Large intestine (tissue), 3 donors: ENCODE measurements around the gene PLEKHO1. TPM values are rescaled to one million over a fixed set of nuclear protein-coding genes. Genes with fewer than 3 reads are reported as not detected.
"Not testable (repeated sequence)": the region's sequence is repeated elsewhere in the genome, so short reads cannot be mapped to it uniquely, and the experiment has no call there.

Experiments
- DNase-seq, 2 donors: peaks; one replicate each; pipeline versions ENCODE4 v3.0.0 to v3.0.0-alpha.2; 2013
- H3K27ac ChIP-seq: one replicate; pipeline ENCODE4 v1.5.1; 2013; ENCODE audit warnings: low read length
- H3K27me3 ChIP-seq: 2 replicates; pipeline ENCODE4 v1.6.1; 2013; ENCODE audit warnings: low read length; ENCODE audit not compliant: control insufficient read depth, insufficient read depth
- H3K36me3 ChIP-seq: 2 replicates; pipeline ENCODE4 v1.6.1; 2013; ENCODE audit warnings: low read length; ENCODE audit not compliant: control insufficient read depth, insufficient read depth
- H3K4me1 ChIP-seq: one replicate; pipeline ENCODE4 v1.6.1; 2013; ENCODE audit warnings: low read length; ENCODE audit not compliant: control insufficient read depth, insufficient read depth
- H3K4me3 ChIP-seq: one replicate; pipeline ENCODE4 v1.5.1; 2013; ENCODE audit warnings: low read length
- H3K9me3 ChIP-seq: one replicate; pipeline ENCODE4 v1.6.1; 2013; ENCODE audit warnings: mild to moderate bottlenecking, low read depth, low read length, moderate library complexity; ENCODE audit not compliant: control insufficient read depth
- WGBS: methylation state at CpG from one replicate; pipeline ENCODE4 v1.1.5; 2013; ENCODE audit warnings: low lambda C conversion rate; ENCODE audit not compliant: insufficient coverage; 5-methylcytosine and 5-hydroxymethylcytosine counted together
- polyA plus RNA-seq: library from polyadenylated mRNA; unstranded; fragments of 120-200 nt; gene quantifications from one replicate; pipeline ENCODE4 v1.2.1, GENCODE V29; 2013

Gene PLEKHO1
- polyA plus RNA-seq, 1 donor: 30.5 TPM

DNA sequence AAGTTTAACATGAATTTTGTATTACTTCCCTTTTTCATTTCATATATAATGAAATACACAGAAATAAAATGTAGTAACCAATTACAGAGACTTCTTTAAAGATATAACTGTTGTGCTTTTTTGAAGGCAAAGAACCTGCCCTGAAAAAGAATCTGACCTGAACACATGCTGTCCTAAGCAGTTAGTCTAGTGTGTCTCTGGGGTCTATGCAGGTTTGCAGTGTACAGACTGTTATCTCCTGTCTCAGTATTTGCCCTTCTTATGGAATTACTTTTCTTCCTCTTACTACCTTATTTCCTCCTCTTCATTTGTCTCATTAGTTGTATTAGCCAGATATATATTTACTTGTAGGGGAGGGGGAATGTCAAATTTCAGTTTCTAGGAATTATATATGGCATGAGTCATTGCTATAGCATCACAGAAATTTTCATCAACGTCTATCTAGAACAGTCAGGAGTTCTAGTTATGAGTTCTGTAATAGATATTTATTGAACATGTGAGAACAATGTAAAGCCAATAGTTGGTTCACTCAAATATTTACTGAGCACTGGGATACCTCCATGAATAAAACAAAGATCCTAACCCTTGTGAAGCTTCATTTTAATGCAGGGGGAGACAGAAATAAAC is 28.4 kb upstream of the PLEKHO1 start:
- no CpG with 5 or more reads among the region's 1 CpG for WGBS
- Histone ChIP-seq H3K27ac (no peak overlapping the region), H3K36me3 (peaks cover 4% of the 10 kb centered on the region), H3K4me1 (no peaks in the 10 kb centered on the region), H3K27me3 (no peaks in the 10 kb centered on the region), H3K9me3 (no peaks in the 10 kb centered on the region), H3K4me3 (no peak overlapping the region)
- DNase-seq: no peak

GRCh38 chr1:150126811-150127210 is 22.9 kb upstream of the PLEKHO1 start:
- Histone ChIP-seq H3K27ac (no peak overlapping the region), H3K27me3 (no peaks in the 10 kb centered on the region), H3K9me3 (no peaks in the 10 kb centered on the region), H3K4me3 (no peak overlapping the region), H3K36me3 (peaks cover 7% of the 10 kb centered on the region), H3K4me1 (no peaks in the 10 kb centered on the region)
- 75% methylated on average over 1 of the region's 2 CpGs for WGBS
- DNase-seq: no peak

DNA sequence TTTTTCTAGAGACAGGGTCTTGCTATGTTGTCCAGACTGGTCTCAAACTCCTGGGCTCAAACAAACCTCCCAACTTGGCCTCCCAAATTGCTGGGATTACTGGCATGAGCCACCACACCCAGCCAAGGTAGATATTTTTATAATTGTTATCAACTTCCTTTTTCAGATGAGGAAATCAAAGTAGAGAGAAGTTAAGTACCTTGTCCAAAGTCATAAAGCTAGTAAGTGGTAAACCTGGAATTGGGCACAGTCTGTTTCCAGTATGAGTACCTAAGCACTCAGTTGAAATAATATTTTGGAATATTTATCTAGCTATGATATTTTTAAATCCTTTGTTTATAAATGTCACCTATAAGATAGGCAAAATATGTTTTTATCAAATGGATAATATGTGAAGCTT is 22.3 kb upstream of the PLEKHO1 start:
- no peak overlapping the region for H3K4me3 ChIP-seq
- DNase-seq: no peak
- H3K36me3 ChIP-seq: peaks cover 3% of the 10 kb centered on the region
- H3K27ac ChIP-seq: no peak overlapping the region
- H3K27me3 ChIP-seq: no peaks in the 10 kb centered on the region
- no peaks in the 10 kb centered on the region for H3K4me1 ChIP-seq
- no peaks in the 10 kb centered on the region for H3K9me3 ChIP-seq

GRCh38 chr1:150127868-150128267 is 21.8 kb upstream of the PLEKHO1 start:
- no peak for DNase-seq
- no peaks in the 10 kb centered on the region for H3K9me3 ChIP-seq
- H3K36me3 ChIP-seq: peaks cover 3% of the 10 kb centered on the region
- no peak overlapping the region for H3K4me3 ChIP-seq
- no CpG with 5 or more reads among the region's 7 CpGs for WGBS
- H3K4me1 ChIP-seq: no peaks in the 10 kb centered on the region
- H3K27ac ChIP-seq: no peak overlapping the region
- H3K27me3 ChIP-seq: no peaks in the 10 kb centered on the region

- Histone ChIP-seq H3K4me1 (no peaks in the 10 kb centered on the region), H3K27ac (no peak overlapping the region), H3K36me3 (peaks cover 5% of the 10 kb centered on the region), H3K9me3 (no peaks in the 10 kb centered on the region), H3K4me3 (no peak overlapping the region), H3K27me3 (no peaks in the 10 kb centered on the region)
- no peak for DNase-seq
- no CpG with 5 or more reads among the region's 1 CpG for WGBS
Observed at GRCh38 chr1:150132372-150132771, 17.3 kb upstream of the PLEKHO1 start.

DNA sequence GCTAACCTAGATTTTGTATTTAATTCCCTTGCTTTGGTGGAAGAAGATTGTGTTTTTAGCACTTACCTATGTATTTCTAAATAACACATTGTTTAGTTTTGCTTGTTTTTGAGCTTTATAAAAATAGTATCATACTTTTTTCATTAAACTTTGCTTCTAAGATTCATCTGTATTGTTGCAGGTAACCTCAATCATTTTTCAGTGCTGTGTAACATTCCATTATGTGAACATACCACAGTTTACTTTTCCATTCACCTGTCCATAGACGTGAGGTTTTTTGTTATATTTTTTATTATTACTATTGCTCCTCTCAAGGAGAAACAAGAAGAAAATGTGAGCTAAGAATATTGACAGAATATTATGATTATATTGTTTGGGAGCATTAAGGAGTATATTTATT is 15.2 kb upstream of the PLEKHO1 start:
- H3K27ac ChIP-seq: no peak overlapping the region
- no peaks in the 10 kb centered on the region for H3K4me1 ChIP-seq
- WGBS: 80% methylated on average over 1 of the region's 1 CpG
- H3K9me3 ChIP-seq: no peaks in the 10 kb centered on the region
- H3K4me3 ChIP-seq: no peak overlapping the region
- no peak for DNase-seq
- peaks cover 5% of the 10 kb centered on the region for H3K36me3 ChIP-seq
- no peaks in the 10 kb centered on the region for H3K27me3 ChIP-seq

- WGBS: 100% methylated on average over 2 of the region's 6 CpGs
- not testable (repeated sequence) for H3K27ac ChIP-seq, H3K4me3 ChIP-seq, DNase-seq, H3K27me3 ChIP-seq, H3K4me1 ChIP-seq, H3K9me3 ChIP-seq, H3K36me3 ChIP-seq
Observed at GRCh38 chr1:150135400-150135799, 14.3 kb upstream of the PLEKHO1 start.

GRCh38 chr1:150138044-150138443 is 11.7 kb upstream of the PLEKHO1 start:
- no peak for DNase-seq
- no peak overlapping the region for H3K4me3 ChIP-seq
- no CpG with 5 or more reads among the region's 5 CpGs for WGBS
- H3K27me3 ChIP-seq: no peaks in the 10 kb centered on the region
- peaks cover 5% of the 10 kb centered on the region for H3K36me3 ChIP-seq
- H3K9me3 ChIP-seq: no peaks in the 10 kb centered on the region
- no peak overlapping the region for H3K27ac ChIP-seq
- no peaks in the 10 kb centered on the region for H3K4me1 ChIP-seq

DNA sequence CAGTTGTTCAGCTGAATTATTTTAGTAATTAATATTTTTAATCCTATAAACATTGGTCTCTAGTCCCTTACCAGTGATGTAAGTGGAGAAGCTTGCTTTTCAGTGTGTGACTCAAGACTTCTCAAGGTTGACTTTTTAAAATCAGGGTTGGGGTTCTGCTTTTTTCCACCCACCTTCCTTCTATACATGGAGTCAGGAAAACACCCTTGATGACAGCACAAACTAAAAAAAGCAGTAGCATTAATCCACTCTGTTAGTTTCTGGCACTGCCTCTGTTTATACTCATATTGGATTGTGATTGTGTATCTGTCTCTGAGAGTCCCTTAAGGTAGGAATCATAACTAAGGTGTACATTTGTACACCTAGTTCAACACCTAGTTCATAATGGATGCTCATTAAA is 8.3 kb upstream of the PLEKHO1 start:
- Histone ChIP-seq H3K27ac (no peak overlapping the region), H3K9me3 (no peaks in the 10 kb centered on the region), H3K4me3 (no peak overlapping the region), H3K36me3 (peaks cover 3% of the 10 kb centered on the region), H3K4me1 (no peaks in the 10 kb centered on the region), H3K27me3 (no peaks in the 10 kb centered on the region)
- no peak for DNase-seq

GRCh38 chr1:150142083-150142482 is 7.6 kb upstream of the PLEKHO1 start:
- Histone ChIP-seq H3K4me3 (no peak overlapping the region), H3K9me3 (no peaks in the 10 kb centered on the region), H3K27ac (no peak overlapping the region), H3K36me3 (peaks cover 3% of the 10 kb centered on the region), H3K27me3 (no peaks in the 10 kb centered on the region), H3K4me1 (no peaks in the 10 kb centered on the region)
- DNase-seq: no peak

GRCh38 chr1:150144606-150145005 is 5.1 kb upstream of the PLEKHO1 start:
- WGBS: no CpG with 5 or more reads among the region's 5 CpGs
- H3K36me3 ChIP-seq: peaks cover 3% of the 10 kb centered on the region
- no peak overlapping the region for H3K27ac ChIP-seq
- H3K4me1 ChIP-seq: no peaks in the 10 kb centered on the region
- DNase-seq: no peak
- H3K4me3 ChIP-seq: no peak overlapping the region
- H3K9me3 ChIP-seq: no peaks in the 10 kb centered on the region
- peaks cover 12% of the 10 kb centered on the region for H3K27me3 ChIP-seq
